ENCODE measurements around the gene ARHGEF28.

ARHGEF28 gene

GRCh38 chr5:73853091-73853490 is 227.1 kb downstream of the ARHGEF28 start:
- no peak for DNase-seq (ENCODE audit: low read depth in 2 of 2)

GRCh38 chr5:73856997-73857396 is 231.0 kb downstream of the ARHGEF28 start:
- no peak for DNase-seq (ENCODE audit: low read depth in 2 of 2)

DNA sequence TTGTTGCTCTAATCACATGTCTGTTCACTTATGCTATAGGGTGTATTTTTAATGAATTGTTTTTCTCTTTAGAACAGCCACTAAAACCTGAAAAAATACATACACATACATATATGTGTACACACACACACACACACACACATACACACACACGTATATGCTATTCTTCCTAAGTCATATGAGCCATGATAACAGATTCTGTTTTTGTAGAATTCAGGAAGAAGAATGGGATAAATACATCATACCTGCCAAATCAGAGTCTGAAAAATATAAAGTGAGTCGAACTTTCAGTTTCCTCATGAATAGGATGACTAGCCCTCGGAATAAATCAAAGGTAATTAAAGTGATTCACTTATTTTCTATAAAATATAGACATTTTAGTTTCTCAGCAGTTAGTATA is 231.4 kb downstream of the ARHGEF28 start:
- DNase-seq (ENCODE audit: low read depth in 2 of 2): no peak

DNA sequence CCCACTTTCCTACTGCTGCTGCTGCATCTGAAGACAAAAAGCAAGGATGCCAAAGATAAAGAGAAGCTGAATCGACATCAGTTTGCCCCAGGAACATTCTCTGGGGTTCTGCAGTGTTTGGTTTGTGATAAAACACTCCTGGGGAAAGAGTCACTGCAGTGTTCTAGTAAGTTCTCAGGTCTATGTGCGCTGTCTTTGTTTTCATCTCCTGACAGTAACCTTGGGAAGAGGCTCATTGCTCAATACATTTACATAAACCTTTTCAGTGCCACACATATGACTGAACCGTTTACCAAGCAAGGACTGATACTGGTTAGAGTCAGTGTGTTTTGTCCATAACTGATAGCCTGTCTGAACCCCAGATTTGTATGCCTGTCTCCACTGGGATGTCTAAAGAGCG is 232.1 kb downstream of the ARHGEF28 start:
- no peak for DNase-seq (ENCODE audit: low read depth in 2 of 2)

DNA sequence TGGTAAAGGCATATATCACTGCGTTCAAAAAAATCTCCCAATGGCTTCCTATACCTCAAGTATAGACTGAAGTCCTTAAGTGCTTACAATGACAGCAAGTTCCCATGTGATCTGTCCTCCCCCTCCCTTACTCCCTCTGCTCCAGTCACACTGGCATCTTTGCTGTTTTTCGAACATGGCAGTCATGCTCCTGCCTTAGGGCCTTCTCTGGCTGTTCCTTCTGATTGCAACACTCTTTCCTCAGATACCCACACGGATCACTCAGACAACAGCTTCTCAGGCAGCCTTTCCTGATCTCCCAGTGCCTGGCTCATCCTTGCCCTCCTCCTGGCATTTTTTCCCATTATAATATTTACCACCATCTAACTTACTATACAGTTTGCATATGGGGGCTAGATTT is 232.8 kb downstream of the ARHGEF28 start:
- DNase-seq (ENCODE audit: low read depth in 2 of 2): no peak

DNA sequence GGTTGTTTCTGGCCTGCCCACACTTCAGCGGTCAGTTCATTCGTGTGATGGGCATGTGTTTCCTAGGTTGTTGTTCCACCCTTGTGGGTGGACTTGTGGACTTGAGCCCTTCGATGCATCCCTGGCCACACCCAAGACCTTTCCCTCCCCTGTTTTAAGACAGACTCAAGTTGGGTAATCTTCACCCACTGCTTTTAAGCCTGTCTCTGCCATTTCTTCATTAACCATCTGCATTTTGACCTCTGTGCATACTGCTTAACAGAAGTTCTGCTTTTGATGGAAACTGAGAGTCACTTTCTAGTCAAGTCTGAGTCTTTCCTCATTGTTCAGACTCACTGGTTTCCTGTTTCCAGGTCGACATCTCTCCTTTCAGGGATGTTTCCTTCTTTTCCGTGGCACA is 233.7 kb downstream of the ARHGEF28 start:
- DNase-seq (ENCODE audit: low read depth in 2 of 2): no peak

DNA sequence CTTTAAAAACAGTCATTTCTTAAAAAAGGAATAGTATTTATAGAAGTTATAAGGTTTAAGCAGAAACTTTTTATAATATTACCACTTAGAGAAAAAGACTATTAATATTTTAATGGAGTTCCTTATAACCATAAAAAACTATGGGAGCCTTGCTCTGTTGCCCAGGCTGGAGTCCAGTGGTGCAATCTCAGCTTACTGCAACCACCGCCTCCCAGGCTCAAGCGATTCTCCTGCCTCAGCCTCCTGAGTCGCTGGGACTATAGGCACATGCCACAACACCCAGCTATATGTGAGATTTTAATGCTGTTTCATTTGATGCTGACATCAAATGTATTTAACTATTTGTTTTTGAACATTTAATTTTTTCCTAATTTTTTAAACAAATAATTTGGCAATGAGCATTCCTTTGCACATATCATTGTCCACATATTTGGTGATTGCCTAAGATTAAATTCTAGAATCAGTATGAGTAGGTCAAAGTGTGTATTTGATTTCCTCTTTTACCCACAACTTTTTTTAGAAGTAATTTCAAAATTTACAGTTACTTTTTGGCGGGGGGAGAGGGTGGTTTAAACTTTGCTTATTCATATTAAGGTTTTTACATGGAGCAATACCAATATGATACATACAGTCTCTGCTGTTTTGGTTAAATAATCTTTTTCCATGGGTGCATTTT is 235.5 kb downstream of the ARHGEF28 start:
- no peak for DNase-seq (ENCODE audit: low read depth in 2 of 2)

DNA sequence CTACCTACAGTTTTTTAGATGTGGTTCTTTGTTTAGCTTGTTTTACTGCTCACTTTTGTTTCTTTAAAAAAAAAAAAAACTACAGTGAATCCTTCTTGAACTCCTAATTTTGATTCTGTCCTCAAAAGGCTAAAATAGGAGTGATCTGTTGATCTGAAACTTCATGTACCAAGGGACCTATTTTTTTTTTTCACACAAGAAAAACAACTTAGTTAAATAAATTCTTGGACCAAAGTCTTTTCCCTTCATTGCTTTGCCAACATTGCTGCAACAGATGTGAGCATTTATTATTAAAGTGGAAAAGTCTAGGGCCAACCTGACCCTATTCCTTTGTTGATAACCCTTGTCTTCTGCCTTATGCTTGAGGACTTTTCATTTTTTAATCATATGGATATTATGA is 236.8 kb downstream of the ARHGEF28 start:
- DNase-seq (ENCODE audit: low read depth in 2 of 2): no peak

DNA sequence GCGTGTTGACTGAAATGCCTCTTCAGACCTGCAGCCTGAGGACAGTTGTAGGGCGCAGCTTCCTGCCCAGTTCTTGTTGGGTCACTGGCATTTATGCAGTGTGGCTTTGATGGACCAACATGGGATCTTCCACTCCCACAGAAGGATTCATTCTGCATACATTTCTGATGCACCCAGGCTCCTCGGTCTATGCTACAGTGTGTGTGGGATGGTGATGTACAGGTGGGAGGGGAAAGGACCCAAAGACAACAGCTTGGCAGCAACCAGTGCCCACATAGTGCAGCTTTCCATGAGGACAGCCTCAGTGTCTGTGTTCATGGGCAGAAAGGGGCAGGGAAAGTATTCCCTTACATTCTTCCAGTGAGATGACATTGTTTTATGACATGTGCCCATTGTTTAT is 237.9 kb downstream of the ARHGEF28 start:
- no peak for DNase-seq (ENCODE audit: low read depth in 2 of 2)

- DNase-seq (ENCODE audit: low read depth in 2 of 2): no peak
Measured at GRCh38 chr5:73865315-73865714, 239.3 kb downstream of the ARHGEF28 start.

DNA sequence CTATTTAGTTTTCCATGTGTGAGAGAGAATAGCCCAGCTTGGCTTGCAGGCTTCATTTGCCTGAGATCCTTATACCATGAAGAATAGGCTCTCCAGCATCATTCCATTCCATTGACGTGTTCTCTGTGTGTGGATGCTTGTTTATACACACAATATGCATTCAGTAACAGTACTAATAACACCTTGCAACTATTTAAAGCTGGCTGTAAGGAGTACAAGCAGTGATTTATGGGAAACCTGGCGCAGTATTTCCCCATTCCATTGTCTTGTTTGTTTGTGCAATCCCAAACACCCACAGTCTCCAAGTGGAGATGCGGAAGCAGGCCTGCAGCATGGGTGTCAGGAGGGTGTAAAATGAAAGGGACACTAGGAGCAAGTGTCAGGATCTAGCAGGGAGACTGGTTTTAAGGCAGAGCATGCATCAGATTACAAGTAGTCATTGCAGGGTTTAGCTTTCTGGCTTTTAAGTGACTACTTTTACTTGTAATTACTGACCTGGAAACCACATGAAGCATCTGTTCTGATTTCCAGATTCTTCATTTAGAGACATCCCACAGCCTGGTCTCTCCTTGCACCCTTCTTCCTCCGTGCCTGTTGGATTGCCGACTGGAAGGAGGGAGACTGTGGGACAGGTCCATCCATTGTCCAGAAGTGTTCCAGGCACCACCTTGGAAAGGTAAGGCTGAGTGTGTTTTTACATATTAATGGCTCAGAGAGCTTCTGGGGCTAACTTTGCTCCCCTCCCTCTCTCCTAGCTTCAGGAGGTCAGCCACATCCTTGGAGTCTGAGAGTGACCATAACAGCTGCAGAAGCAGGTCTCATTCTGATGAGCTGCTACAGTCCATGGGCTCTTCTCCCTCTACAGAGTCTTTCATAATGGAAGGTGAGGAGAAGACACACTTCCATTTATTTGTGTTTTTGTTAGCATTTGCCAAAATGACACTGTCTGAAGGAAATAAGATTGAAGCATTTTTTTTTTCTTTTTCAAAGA is 241.6 kb downstream of the ARHGEF28 start:
- no peak for DNase-seq (ENCODE audit: low read depth in 2 of 2)

- DNase-seq (ENCODE audit: low read depth in 2 of 2): no peak
Measured at GRCh38 chr5:73883646-73884045, 257.6 kb downstream of the ARHGEF28 start.

GRCh38 chr5:73887688-73888087 is 261.7 kb downstream of the ARHGEF28 start:
- DNase-seq (ENCODE audit: low read depth in 2 of 2): no peak

DNA sequence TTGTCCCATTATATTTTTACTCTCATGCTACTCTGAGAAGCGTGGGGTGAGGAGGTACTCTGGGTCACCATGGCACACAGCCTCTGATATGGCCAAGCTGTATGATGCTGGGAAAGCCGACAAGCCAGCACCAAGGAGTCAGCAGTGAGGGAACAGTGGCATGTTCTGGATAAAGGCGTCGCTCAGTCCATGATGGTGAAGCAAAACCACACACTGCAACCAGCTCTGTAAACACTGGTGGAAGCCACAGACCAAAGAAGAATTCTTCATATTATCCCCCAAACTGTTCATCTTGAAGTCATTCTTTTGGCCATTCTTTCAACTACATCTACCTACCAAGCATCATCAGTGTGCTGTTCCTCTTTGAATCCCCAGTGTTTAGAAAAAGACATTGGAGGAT is 264.6 kb downstream of the ARHGEF28 start:
- no peak for DNase-seq (ENCODE audit: low read depth in 2 of 2)

DNA sequence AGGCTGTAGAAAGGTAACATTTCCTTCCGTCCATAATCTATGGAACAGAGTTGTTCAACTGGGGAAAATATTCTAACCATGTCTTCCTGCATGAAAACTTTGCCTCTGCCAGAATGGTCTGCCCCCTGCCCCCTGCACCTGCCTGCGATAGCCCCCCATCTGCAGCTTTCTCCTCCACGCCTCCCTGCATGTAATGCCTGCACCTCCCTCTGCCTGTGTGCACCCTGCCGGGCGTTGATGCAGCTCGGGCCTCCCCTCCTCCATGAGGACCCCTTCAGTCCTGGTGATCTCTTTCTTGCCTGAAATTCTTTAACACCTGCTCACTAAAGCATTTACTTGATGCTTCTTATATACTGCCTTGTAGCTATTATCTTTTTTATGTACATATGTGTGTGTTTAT is 266.2 kb downstream of the ARHGEF28 start:
- no peak for DNase-seq (ENCODE audit: low read depth in 2 of 2)

DNA sequence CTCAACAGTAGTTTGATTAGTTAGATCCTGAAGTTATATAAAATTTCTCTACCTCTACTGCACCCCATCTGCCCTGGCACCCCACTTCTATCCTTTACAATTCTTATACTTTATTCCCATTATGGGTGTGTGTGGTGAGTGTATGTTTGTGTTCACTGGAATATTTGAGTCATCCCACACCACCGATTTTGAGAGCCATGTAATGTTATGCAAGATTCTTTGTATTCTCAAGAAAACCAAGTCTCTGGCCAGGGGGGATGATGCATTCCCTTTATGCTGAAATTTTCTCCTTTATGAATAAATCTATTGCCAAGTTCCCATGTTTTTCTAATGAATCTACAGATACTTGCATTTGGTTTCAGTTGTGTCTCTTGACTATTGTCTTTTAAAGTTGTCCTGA is 266.8 kb downstream of the ARHGEF28 start:
- no peak for DNase-seq (ENCODE audit: low read depth in 2 of 2)

- DNase-seq (ENCODE audit: low read depth in 2 of 2): no peak
Measured at GRCh38 chr5:73893813-73894212, 267.8 kb downstream of the ARHGEF28 start.

GRCh38 chr5:73894860-73895259 is 268.9 kb downstream of the ARHGEF28 start:
- DNase-seq (ENCODE audit: low read depth in 2 of 2): no peak

- no peak for DNase-seq (ENCODE audit: low read depth in 2 of 2)
Measured at GRCh38 chr5:73895471-73895870, 269.5 kb downstream of the ARHGEF28 start.

- no peak for DNase-seq (ENCODE audit: low read depth in 2 of 2)
Measured at GRCh38 chr5:73896097-73896496, 270.1 kb downstream of the ARHGEF28 start.

DNA sequence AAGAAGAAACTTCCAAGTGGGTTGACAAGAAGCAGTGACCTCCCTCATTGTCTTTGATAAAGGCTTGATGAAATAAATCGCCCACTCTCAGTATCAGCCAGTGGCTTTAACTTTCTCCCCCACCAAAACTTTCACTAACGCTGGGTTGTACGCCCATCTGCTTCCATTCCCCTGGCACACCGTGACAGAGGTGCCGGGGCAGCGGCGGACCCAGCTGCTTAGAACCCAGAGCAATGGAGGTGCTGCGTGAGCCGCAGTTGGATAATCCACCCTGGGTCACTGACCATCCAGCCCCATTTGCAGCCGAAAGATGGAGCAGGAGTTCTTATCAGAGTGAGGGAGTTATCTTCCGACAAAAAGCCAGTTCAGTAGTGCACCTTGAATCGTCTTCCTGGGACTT is 270.7 kb downstream of the ARHGEF28 start:
- DNase-seq (ENCODE audit: low read depth in 2 of 2): no peak

DNA sequence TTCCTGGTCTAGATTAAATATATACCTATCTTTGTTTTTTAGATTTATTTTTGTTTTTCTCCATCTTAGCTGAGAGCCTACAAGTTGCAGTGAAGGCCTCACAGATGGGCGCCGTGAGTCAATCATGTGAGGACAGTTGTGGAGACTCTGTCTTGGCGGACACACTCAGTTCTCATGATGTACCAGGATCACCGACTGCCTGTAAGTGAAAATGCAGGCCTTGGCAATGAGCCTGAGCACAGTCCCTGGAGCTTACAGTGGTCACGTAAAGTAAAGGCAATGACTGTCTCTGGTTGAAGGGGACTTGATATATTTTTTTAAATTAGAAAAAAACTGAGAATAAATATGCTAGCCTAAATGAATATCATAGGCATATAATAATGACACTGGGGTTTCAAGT is 271.9 kb downstream of the ARHGEF28 start:
- no peak for DNase-seq (ENCODE audit: low read depth in 2 of 2)

- DNase-seq (ENCODE audit: low read depth in 2 of 2): no peak
Measured at GRCh38 chr5:73899055-73899454, 273.1 kb downstream of the ARHGEF28 start.

Measured in stimulated activated CD4-positive, alpha-beta T cell treated with anti-CD3 and anti-CD28 coated beads, Interleukin-4, amount 100 ng/mL, for 48 hours (primary cell).